GM18907 (cell line): Measurements from ENCODE around the gene HTR7.
A peak's percentile ranks its signal among the peaks of the same experiment; 100 is the strongest.
"Not testable (repeated sequence)": the region's sequence is repeated elsewhere in the genome, so short reads cannot be mapped to it uniquely, and the experiment has no call there.

Experiments
- ATAC-seq: cut with Tn5 transposase; IDR thresholded peaks from one replicate; pipeline ENCODE4 v1.9.1; 2021; ENCODE audit warnings: mild to moderate bottlenecking, moderate library complexity; ENCODE audit not compliant: unreplicated experiment

HTR7 gene

DNA sequence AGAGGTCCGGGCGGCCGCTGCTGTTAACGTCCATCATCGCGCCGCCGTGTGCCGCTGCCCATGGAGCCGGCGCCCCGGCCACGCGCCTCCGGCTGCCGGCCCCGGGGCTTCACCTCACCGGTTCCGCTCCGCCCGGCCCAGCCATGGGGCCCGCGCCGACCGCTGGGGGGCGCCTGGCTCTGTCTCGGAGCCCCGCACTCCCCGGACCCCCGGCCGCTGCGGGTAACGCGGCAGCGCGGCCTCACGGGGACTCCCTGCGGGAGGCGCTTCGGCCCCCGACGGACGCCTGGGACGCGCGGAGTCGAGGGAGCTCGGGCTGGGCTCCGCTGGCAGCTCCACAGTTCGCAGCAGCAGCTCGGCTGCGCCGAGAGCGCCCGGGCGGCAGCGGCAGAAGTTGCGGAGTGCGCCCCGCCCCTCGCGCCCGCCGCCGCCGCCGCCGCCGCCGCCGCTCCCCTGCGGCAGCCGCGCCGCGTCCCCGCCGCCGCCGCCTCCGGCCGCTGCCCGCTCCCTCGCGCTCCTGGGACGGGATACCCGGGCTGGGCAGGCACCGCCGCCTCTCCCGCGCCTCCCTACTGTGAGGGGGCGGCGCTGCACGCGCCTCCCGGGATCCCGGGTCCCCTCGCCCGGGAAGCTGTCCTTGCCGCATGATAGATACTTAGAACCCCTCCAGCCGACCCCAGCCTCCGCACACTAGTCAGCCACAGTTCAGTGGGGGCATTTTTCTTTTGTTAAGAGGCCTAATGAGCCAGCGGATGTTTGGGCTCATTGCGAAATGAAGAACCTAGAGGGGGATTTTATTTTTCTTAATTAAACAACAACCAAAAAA, at the start of gene HTR7:
Gene HTR7 (minus strand): TSS at position 405 of the 826 bp plus-strand sequence. CDS start 368 bp downstream, at position 37.
- peak; percentile 86 for ATAC-seq

DNA sequence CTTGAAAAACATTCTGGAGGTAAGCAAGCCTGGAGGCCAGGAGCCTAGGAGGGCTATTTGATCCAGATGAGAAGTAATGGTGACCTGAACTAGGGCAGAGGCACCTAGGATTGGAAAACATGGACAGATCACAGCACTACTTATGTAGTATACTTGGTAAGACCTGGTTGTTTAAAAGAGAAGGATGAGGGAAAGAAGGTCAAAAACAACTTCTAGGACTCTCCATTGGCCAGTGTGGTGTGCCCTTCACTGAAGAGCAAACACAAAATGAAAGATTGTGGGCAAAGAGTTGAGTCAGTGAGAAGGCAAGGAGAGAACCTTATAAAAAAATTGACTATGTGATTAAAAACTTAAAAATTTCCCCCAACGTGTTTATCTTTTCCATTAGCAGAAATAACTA, 48.8 kb upstream of the HTR7 start:
- ATAC-seq: no peak

DNA sequence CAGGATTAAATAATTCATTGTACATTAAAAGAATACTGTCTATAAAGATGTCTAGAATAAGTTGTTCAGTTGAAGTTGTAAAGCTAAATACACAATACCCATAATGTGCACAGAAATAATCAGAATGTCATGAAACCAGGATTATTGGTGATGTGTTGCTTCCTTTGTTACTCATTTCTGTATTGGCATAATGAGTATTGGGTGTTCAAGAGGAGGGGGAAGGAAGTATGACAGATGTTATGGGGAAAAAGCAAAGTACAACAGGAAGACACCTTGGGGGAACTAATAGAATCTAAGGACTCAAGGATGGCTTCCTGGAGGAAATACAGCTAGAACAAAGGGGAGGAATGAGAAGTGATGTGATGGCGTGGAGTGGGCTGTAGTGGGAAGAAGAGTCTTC, 48.1 kb upstream of the HTR7 start:
- no peak for ATAC-seq

DNA sequence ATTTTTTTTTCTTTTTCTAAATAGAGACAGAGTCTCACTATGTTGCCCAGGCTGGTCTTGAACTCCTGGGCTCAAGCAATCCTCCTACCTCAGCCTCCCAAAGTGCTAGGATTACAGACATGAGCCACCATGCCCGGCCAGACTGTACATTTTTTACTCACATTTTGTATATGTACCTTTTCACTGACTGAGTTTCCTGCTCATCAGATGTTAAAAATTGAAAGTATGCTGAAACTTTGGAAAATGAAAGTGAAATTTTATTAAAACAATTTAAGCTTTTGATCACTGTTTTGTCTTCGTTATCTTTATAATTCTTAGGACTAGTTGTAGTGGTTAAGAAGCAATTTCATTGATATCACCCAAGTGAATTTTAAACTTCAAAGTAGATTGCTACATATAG, 39.1 kb upstream of the HTR7 start:
- not testable (repeated sequence) for ATAC-seq

DNA sequence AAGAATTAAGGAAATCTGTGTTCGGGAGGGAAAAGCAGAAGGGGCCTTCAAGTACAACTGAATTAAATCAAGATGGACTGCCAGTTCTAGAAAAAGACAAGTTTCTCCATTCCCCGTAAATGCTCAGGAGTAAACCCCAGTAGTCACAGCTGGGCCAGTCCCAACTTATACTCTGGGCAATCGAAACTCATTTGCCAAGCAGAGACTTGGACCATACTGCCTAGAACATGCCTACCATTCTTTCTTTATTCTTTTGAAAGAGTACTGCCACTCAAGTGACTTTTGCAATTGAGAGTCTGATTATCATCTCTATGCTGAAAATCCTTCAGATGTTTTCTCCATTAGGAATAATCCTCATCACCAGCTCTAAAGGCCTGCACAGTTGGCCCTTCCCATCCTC, 35.4 kb upstream of the HTR7 start:
- ATAC-seq: no peak

DNA sequence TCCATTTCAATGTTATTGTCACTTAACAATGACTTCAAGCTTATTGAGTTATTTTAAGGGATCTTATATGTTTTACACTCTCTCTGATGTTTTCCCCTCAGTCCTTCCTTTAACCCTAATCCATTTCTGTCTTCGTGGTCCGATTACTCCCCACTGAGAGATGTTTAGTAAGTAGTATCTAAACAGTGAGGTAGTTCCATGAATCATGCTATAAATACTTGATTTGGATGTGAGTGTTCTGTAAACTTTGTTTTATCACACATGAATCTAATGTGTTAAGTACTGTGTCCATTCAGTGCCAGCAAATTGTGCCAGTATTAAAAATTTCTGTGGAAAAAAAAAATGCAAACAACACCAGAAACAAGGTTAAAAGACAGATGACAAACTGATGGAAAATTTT, 32.5 kb upstream of the HTR7 start:
- no peak for ATAC-seq

DNA sequence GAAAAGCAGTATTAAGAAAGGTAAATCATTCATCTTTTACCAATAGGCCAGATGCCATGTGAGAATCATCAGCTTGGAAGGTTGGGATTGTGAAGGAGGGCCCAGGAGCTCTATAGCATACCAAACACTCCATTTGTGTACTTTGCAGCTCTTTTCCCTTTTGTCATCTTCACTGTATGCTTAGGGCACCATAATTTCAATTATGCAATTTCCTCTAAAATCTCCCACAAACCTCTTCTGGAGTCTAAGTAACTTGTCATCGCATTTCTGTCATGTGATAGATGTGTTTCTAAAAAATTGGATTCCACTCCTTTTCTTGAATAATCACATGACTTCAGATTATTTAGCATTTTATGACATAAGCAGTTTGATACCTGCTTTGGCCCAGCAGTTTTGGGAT, 31.8 kb upstream of the HTR7 start:
- ATAC-seq: no peak

DNA sequence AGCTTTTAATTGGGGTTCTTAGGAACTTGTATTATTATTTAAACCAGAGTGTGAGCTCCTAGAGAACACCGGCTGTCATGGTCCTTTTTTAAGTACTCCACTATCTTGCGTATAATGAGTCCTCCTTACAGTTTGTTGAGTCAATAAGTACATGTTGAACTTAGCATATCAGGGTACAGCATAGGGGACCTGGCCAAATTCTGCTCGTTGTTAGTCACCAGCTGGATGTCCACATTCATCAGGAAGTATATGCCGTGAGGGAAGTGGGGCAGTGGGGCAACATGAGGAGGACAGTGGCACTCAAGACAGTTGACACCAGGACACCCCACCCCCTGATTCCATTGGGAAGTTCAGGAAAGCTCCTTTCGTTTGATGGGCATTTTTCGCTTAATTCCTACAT, 30.5 kb upstream of the HTR7 start:
- ATAC-seq: no peak

DNA sequence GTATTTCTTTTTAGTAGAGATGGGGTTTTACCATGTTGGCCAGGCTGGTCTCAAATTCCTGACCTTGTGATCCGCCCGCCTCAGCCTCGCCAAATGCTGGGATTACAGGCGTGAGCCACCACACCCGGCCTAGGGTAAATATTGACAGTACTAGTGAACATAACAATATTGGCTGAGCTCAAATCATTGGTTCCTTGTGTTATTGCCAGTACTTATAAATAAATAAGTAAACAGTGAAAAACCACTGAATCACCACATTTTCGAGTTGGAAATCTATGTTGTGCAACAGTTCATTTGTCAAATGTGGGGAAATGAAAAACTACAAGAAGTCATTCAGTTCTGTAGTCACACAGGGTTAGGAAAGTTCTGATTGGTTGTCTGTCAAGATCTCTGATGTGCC, 29.7 kb upstream of the HTR7 start:
- ATAC-seq: no peak

DNA sequence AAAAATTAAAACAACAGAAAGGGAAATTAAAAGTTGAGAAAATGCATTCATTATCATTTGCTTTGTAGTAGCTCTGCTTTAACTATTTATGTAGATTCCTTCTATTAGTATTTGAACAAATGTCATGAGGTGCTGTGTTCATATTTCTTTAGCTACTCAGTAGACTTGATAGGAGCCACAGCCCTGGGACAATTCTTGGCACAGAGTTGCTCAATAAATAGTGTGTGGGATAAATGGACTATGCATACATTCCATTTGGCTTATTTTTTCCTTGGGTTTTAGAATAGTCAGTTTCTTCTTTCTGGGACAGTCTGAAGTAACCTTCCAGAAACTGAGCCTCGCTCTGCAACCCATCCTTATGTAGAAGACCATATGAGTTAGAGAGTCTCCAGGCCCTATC, 27.3 kb upstream of the HTR7 start:
- ATAC-seq: no peak

DNA sequence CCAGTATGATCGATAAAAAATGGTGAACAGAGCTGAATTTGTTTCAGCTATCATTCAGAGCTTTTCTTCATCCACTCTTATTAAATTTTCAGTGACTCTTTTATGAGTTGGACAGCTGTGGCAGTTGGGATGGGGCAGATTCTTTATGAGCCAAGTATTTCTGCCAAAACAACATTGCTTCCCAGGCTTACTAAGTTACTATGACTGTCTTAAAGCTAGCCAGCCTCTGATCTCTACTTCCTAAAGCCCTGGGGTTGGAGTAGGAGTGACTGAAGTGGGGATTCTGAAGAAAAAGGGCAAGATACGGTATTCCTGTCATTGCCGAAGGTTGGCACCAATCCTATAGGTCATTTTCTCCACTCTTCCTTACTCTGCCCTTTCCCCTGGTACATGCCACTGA, 26.6 kb upstream of the HTR7 start:
- no peak for ATAC-seq

DNA sequence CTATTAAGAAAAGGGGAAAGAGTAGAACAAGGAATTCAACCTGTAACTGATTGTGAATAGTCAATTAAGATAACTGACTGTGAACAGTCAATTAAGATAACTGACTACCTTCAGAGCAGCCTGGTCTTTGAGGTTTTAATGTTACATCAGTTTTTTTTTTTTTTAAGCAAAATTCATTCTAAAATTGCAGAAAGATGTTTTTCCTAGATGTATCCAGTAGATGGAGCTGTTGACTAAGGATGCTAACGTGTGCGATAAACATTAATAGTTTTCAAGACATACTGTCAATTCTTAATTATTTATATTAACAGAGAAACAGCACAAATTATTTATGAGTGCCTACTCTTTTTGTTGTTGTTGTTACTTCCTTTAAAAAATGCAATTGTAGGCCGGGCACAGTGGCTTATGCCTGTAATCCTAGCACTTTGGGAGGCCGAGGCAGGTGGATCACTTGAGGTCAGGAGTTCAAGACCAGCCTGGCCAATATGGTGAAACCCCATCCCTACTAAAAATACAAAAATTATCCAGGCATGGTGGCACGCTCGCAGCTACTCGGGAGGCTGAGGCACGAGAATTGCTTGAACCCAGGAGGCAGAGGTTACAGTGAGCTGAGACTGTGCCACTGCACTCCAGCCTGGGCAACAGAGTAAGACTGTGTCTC, 22.4 kb upstream of the HTR7 start:
- ATAC-seq: not testable (repeated sequence)

DNA sequence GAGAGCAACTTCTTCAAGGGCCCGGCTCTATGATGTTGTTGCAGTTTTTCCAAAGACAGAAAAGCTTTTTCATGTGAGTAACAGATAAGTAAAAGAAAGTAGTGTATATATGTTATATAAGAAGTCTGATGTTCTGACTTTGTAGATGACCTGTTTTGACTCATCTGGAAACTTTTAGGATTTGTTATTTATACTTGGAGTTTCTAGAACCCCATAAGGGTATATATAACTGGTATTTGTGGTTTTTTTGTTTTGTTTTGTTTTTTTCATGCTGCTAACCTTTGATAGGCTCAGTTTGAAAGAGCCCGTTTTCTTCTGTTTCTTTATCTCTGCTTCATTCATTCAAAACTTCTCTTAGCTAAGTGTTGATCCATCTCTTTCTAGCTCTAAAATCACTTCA, 21.2 kb upstream of the HTR7 start:
- no peak for ATAC-seq

DNA sequence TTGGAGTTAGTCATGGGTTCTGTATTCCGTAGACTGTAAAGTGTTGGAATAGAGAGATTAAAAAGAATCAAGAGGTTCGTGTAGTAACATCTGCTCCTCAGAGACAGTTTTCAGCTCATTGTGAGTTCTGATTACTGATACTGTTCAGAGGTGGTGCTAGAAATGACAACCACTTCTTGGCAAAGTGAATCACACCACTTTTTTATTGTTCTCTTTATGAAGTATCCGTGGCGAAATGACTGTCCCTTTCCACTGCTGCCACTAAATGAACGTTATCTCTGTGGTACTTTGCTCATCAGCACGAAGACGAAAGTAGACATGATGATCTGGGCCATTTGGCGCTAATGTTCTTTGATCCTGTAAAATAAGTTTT, 14.8 kb upstream of the HTR7 start:
- ATAC-seq: no peak

DNA sequence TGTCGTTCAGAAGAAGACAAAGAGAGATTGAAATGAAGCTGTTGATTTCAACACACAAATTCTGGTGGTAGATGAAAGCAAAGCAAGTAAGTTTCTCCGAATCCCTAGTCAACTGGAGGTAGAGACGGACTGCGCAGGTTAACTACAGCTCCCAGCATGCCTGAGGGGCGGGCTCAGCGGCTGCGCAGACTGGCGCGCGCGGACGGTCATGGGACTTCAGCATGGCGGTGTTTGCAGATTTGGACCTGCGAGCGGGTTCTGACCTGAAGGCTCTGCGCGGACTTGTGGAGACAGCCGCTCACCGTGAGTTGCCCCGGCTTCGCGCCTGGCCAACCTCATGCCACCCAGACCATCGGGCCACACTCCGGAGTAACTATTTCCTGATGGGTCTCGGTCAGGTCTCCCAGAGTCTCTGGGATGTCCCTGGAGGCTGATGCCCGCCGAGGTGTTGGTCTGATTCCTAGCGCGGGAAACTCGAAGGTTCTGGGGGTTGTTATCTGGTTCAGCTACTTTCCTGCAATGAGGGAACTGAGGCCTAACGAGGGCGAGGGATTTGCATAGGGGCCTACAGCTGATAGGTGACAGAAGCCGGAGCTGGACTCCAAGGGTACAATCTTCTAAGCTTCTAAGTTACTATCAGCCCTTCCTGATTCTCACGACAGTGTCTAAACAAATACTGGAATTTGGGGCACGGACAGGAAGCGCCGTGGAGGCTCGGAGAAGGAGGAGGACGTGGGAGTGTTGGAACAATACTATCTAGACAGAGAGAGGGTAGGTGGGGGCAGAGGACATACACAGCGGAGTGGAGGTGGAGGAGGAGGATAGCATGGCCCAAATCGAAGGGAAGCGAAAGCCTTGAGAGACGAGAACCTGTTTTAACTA, 14.2 kb upstream of the HTR7 start, which contains the start of gene RPP30:
Gene RPP30 (plus strand): TSS at position 209 of the 882 bp plus-strand sequence. CDS start 13 bp downstream, at position 222.
- peak; percentile 98 for ATAC-seq

DNA sequence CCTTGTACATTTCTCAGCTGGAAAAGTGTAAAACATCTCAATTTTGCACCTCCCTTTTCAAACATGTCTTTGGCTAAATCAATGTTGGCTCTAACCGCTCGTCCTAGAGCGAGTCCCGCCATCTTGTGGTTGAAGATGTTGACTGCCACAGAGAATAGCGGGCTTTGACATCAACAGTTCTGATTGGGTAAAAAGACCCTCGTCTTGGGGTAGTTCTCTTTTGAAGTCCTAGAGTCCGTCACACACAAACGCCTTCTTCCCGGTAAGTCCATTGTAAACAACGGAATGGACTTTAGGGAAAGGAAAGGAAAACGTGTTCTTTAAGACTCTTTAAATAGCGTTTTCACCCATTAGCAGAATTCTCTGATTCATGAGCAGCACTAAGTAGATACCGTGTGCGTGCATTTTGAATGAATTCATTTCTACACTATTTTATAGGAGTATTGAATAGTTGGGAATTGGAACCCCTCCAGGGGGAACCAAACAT, 13.5 kb upstream of the HTR7 start:
- peak; percentile 66 for ATAC-seq

DNA sequence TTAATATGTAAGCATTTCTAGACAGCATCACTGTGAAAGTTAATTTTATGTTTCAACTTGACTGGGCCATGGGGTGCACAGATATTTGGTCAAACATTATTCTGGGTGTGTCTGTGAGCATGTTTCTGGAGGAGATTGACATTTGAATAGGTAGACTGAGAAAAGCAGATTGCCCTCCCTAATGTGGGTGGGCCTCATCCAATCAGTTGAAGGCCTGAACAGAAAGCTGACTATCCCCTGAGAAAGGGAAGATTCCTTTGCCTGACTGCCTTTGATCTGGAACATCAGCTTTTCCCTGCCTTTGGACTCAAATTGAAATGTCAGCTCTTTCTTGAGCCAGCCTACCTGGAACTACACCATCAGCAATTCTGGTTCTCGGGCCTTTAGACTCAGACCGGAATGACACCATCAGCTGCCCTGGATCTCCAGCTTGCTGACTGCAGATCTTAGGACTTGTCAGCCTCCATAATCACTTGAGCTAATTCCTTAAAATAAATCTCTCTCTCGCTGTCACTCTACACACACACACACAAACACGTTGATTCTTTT, 8.3 kb upstream of the HTR7 start:
- ATAC-seq: no peak

DNA sequence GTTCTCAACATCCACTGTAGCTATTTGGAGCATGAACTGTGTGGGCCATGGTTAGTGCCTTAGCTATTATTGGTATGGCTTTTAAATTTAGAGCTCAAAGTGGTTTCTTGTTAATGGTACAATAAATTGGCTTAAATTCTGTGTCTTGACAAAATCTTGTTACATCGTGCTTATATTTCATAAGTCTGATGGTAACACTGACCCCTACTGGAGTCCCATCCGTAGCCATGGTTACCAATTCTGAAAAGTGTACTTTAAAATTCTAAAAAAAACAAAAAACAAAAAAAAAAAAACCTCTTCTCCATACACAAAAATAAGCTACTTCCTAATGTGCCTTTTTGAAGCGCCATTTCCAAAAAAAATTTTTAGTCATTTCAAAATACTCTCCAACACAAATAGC, 7.6 kb upstream of the HTR7 start:
- ATAC-seq: no peak

DNA sequence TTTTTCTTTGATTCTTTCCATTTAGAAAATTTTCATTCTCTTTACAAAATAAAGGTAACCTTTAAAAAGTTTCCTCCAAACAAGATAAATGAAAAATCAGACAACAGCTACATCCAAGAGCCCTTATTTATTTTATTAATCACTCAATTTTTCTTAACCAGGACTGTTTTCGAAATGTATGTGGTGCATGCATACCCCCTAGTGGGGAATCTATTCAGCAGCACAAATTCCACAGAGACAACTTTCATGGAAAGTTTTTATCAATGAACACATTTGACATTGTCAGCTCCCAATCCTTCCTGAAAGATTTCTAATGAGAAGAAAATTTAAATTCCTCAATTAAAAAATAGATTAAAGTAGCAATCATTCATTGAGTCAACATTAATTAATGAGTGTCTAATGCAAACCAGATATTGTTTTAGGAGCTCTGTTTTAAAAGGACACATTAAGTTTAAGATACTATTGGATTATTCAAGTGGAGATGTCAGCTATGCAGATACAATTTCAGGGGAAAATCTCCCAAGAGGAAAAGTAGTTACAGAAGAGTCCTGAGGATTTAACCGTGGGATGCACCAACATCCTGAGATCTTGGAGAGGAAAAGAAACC, 5.2 kb upstream of the HTR7 start:
- no peak for ATAC-seq

DNA sequence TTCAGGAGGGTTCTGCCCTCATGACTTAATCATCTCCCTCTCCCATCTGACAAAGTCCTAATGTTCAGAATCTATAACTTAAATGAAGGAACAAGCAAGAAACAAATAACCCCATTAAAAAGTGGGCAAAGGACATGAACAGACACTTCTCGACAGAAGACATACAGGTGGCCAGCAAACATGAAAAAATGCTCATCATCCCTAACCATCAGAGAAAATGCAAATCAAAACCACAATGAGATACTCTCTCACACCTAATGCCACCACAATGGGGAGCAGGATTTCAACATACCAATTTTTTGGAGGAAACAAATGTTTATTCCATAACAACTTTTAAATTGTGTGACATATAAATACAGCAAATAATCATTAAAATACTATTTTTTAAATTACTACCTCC, 3.0 kb upstream of the HTR7 start:
- ATAC-seq: no peak

DNA sequence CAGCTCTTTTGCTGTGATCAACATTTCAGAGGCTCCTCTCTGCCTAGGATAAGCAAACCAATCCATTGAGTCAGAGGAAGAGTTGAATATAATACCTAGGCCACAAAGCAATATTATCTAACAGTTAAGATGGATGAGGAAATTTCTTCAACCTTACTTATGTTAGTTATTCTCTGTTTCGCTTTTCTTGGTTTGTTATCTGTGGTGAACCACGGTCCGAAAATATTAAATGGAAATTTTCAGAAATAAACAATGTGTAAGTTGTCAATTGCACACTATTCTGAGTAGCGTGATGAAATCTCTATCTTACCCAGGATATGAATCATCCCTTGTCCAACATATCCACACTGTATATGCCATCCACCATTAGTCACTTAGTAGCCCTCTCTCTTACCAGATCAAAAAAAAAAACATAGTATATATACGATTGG, 1.5 kb upstream of the HTR7 start:
- no peak for ATAC-seq
